Left forelimb (tissue), 1 donor: Measurements from ENCODE around the gene NOL11.
"Not testable (repeated sequence)": the region's sequence is repeated elsewhere in the genome, so short reads cannot be mapped to it uniquely, and the experiment has no call there.

ENCODE experiments used
- DNase-seq: peaks from one replicate; pipeline ENCODE4 v3.0.0-alpha.2; 2018; ENCODE audit warnings: low spot score

NOL11 gene

GRCh38 chr17:67708378-67708777, 9.4 kb upstream of the NOL11 start:
- DNase-seq, result no peak

- DNase-seq, result no peak
These were observed 5.8 kb upstream of the NOL11 start for GRCh38 chr17:67711916-67712315.

GRCh38 chr17:67712375-67712774, 5.4 kb upstream of the NOL11 start:
- no peak for DNase-seq

- DNase-seq, result no peak
These were observed 4.6 kb upstream of the NOL11 start for GRCh38 chr17:67713169-67713568.

GRCh38 chr17:67716405-67716798, 1.3 kb upstream of the NOL11 start:
- no peak for DNase-seq

GRCh38 chr17:67717192-67717623, 528 bp upstream of the NOL11 start:
- no peak for DNase-seq

GRCh38 chr17:67718325-67718941, 697 bp downstream of the NOL11 start:
- DNase-seq, result no peak

- no peak for DNase-seq
These were observed 7.6 kb downstream of the NOL11 start for GRCh38 chr17:67725373-67725791.

- DNase-seq, result no peak
These were observed 8.1 kb downstream of the NOL11 start for GRCh38 chr17:67725807-67726206.

- DNase-seq, result not testable (repeated sequence)
These were observed 9.7 kb downstream of the NOL11 start for GRCh38 chr17:67727152-67728039.

- no peak for DNase-seq
These were observed 12.2 kb downstream of the NOL11 start for GRCh38 chr17:67729903-67730302.

GRCh38 chr17:67730731-67731130, 13.0 kb downstream of the NOL11 start:
- no peak for DNase-seq

GRCh38 chr17:67733449-67733848, 15.7 kb downstream of the NOL11 start:
- DNase-seq, result no peak

GRCh38 chr17:67737145-67737544, 19.4 kb downstream of the NOL11 start:
- no peak for DNase-seq

- no peak for DNase-seq
These were observed 24.3 kb downstream of the NOL11 start for GRCh38 chr17:67742025-67742424.

GRCh38 chr17:67746704-67747571, 29.2 kb downstream of the NOL11 start:
- DNase-seq, result no peak

- DNase-seq, result no peak
These were observed 30.0 kb downstream of the NOL11 start for GRCh38 chr17:67747681-67748235.

- DNase-seq, result no peak
These were observed 32.3 kb downstream of the NOL11 start for GRCh38 chr17:67750067-67750466.

- DNase-seq, result no peak
These were observed 33.7 kb downstream of the NOL11 start for GRCh38 chr17:67751101-67752074.

- DNase-seq, result not testable (repeated sequence)
These were observed 34.4 kb downstream of the NOL11 start for GRCh38 chr17:67752160-67752559.

- no peak for DNase-seq
These were observed 35.3 kb downstream of the NOL11 start for GRCh38 chr17:67753026-67753425.
